ENCODE data around the gene DLGAP1. TPM values are rescaled to one million over a fixed set of nuclear protein-coding genes. Genes with fewer than 3 reads are reported as not detected.

DLGAP1 gene
- total RNA-seq, 2 experiments from 2014 or later: 0.31 to 0.36 TPM

DNA sequence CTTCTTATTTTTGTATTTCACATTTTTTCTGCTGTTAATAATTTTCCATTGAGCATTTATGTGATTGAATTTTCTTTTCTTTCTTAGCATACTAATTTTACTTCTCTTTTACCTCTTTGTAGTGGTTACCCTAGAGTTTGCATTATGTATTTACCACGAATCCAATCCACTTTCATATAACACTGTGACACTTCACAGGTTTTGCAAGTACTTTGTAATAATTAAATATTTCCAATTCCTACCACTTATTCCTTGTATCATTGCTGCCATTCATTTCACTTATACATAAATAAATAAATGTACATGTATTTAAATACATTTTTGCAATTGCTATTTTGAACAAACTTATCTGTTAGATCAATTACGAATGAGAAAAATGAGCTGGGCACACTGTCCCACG, 894.4 kb downstream of the DLGAP1 start:
- H3K4me3 Mint-ChIP-seq: no peak overlapping the region
- ChIA-PET POLR2A (no interaction called here), CTCF (no interaction called here)
- no peaks in the 10 kb centered on the region for H3K36me3 Mint-ChIP-seq (ENCODE audit: low read depth)
- H3K9me3 ChIP-seq (ENCODE audit: control insufficient read depth in 1 of 2, insufficient read depth in 1 of 2, low read length in 2 of 2): peaks cover 6% of the 10 kb centered on the region in 2 experiments
- intact Hi-C loops (cut with DNase I, micrococcal nuclease): no loop called here
- H3K27me3 ChIP-seq (ENCODE audit: control insufficient read depth in 1 of 2, insufficient read depth in 2 of 2, low read length in 2 of 2): no peaks in the 10 kb centered on the region
- H3K4me1 Mint-ChIP-seq (ENCODE audit: low read depth): no peaks in the 10 kb centered on the region
- no peak overlapping the region for H3K27ac ChIP-seq (ENCODE audit: low read depth in 1 of 2, low read length in 2 of 2)
- no peaks in the 10 kb centered on the region for H3K4me1 ChIP-seq (ENCODE audit: insufficient read depth, low read length)
- ATAC-seq (ENCODE audit: poor library complexity) (no peak), DNase-seq (no peak)
- H3K36me3 ChIP-seq (ENCODE audit: insufficient read depth, low read length): no peaks in the 10 kb centered on the region
- no peak overlapping the region for H3K27ac Mint-ChIP-seq
- no peaks in the 10 kb centered on the region for H3K27me3 Mint-ChIP-seq
- H3K9me3 Mint-ChIP-seq: peaks cover 6% of the 10 kb centered on the region
- TF ChIP-seq, protein P1, sequence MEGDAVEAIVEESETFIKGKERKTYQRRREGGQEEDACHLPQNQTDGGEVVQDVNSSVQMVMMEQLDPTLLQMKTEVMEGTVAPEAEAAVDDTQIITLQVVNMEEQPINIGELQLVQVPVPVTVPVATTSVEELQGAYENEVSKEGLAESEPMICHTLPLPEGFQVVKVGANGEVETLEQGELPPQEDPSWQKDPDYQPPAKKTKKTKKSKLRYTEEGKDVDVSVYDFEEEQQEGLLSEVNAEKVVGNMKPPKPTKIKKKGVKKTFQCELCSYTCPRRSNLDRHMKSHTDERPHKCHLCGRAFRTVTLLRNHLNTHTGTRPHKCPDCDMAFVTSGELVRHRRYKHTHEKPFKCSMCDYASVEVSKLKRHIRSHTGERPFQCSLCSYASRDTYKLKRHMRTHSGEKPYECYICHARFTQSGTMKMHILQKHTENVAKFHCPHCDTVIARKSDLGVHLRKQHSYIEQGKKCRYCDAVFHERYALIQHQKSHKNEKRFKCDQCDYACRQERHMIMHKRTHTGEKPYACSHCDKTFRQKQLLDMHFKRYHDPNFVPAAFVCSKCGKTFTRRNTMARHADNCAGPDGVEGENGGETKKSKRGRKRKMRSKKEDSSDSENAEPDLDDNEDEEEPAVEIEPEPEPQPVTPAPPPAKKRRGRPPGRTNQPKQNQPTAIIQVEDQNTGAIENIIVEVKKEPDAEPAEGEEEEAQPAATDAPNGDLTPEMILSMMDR (IDR thresholded peaks at IDR 0.05): no peak
- no peak overlapping the region for H3K4me3 ChIP-seq (ENCODE audit: low read length)

DNA sequence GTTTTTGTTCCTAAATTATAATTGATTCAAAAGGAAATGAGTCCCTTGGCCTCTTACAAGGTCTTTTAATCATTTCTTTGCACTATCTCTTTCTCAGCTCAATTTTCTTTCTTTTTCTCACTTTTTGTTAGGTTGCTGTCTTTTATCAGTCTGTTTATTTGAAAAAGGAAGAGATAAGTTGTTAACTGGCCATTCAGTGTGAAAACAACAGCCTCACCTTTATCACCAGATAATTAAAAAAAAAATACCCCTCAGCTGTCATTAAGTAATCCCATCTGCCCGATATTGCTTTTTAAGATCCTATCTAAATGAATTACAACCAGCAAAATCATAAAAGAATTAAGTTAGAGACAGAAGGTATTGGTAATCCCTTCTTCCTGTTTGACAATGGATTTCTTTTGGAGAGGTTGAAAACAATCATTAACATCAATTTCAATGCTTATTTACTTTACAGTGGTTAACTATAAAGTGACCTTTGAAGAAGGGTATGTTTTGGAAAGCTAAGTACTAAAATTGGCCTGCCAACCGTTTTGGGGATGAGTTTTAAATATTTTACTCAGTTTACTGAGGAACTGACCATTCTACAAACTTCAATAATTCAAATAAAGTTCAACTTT, 900.2 kb downstream of the DLGAP1 start:
- no peaks in the 10 kb centered on the region for H3K4me1 Mint-ChIP-seq (ENCODE audit: low read depth)
- CTCF ChIA-PET: no interaction called here

DNA sequence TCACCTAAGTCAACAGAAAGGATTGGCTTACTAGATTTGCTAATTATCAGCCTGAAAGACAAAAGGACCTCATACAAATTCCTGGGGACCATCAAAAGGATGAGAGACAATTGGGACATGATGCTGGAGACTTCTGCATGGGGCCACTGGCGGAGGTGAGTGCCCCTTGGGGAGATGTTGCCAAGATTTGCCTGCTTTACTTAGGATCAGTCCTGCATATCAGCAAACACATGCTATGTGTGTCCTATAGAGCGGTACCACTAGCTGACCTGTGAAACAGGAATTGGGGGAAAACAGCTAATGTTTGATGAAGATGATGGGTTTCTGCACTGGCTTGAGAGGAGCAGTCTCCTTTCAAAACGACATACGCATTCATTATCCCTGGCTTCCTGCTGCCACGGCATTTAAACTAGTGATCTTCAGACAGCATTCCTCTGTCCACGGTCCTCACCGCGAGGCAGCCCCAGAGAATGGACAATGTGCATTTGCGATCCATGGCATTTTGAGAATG, 901.0 kb downstream of the DLGAP1 start:
- Mint-ChIP-seq H3K4me1 (ENCODE audit: low read depth) (no peaks in the 10 kb centered on the region), H3K4me3 (no peak overlapping the region), H3K36me3 (ENCODE audit: low read depth) (no peaks in the 10 kb centered on the region), H3K27ac (no peak overlapping the region), H3K9me3 (no peaks in the 10 kb centered on the region), H3K27me3 (no peaks in the 10 kb centered on the region)
- no peak for ATAC-seq (ENCODE audit: poor library complexity)
- intact Hi-C loops (cut with DNase I, micrococcal nuclease): no loop called here
- Histone ChIP-seq H3K36me3 (ENCODE audit: insufficient read depth, low read length) (no peaks in the 10 kb centered on the region), H3K4me1 (ENCODE audit: insufficient read depth, low read length) (no peaks in the 10 kb centered on the region), H3K27me3 (ENCODE audit: control insufficient read depth in 1 of 2, insufficient read depth in 2 of 2, low read length in 2 of 2) (no peaks in the 10 kb centered on the region), H3K4me3 (ENCODE audit: low read length) (no peak overlapping the region), H3K9me3 (ENCODE audit: control insufficient read depth in 1 of 2, insufficient read depth in 1 of 2, low read length in 2 of 2) (no peaks in the 10 kb centered on the region), H3K27ac (ENCODE audit: low read depth in 1 of 2, low read length in 2 of 2) (no peak overlapping the region)
- TF ChIP-seq, protein P1 (IDR thresholded peaks at IDR 0.05): no peak
- CTCF ChIA-PET: no interaction called here
- POLR2A ChIA-PET: no interaction called here
- DNase-seq: no peak

More for the DNA sequence above, 900.2 kb downstream of the DLGAP1 start:
- no peak for DNase-seq
- intact Hi-C loops (cut with DNase I, micrococcal nuclease): no loop called here
- no peak overlapping the region for H3K27ac Mint-ChIP-seq
- Histone ChIP-seq H3K4me1 (ENCODE audit: insufficient read depth, low read length) (no peaks in the 10 kb centered on the region), H3K9me3 (ENCODE audit: control insufficient read depth in 1 of 2, insufficient read depth in 1 of 2, low read length in 2 of 2) (no peaks in the 10 kb centered on the region), H3K4me3 (ENCODE audit: low read length) (no peak overlapping the region), H3K27me3 (ENCODE audit: control insufficient read depth in 1 of 2, insufficient read depth in 2 of 2, low read length in 2 of 2) (no peaks in the 10 kb centered on the region), H3K27ac (ENCODE audit: low read depth in 1 of 2, low read length in 2 of 2) (no peak overlapping the region), H3K36me3 (ENCODE audit: insufficient read depth, low read length) (no peaks in the 10 kb centered on the region)
- POLR2A ChIA-PET: interaction anchor here (0.6 kb wide), 1 partner anchor 1232 kb away, joined by 3 read pairs; no protein-coding TSS in a partner anchor
- H3K36me3 Mint-ChIP-seq (ENCODE audit: low read depth): no peaks in the 10 kb centered on the region
- no peak overlapping the region for H3K4me3 Mint-ChIP-seq
- no peaks in the 10 kb centered on the region for H3K27me3 Mint-ChIP-seq
- no peaks in the 10 kb centered on the region for H3K9me3 Mint-ChIP-seq
- no peak for ATAC-seq (ENCODE audit: poor library complexity)
- TF ChIP-seq, protein P1 (IDR thresholded peaks at IDR 0.05): no peak

Data from CD4-positive, alpha-beta T cell (primary cell).